ENCODE results near the gene F13A1.

The F13A1 gene

DNA sequence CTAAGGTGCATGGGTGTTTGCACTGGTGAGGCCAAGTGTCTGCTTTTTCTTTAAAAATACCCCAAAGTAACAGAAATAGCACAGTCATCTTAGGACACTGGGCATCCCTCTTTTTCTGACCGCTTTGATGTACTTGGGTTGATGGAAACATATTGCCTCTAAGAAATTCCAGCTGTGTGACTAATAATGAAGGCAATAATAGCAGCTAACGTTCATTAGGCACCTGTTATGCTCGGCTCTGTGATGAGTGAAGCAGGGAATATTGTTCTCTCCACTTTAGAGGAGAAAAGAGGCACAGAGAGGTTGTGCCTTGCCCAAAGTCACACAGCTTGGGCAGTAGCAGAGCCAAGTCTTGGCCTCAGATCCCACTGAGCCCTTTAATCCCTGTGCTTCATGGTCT, 100.7 kb downstream of the F13A1 start:
- WGBS, result 95% methylated on average over 3 of the region's 3 CpGs
- Histone ChIP-seq H3K9ac (ENCODE audit: low read depth, low read length) (no peak overlapping the region), H3K27ac (ENCODE audit: low read depth, low read length) (no peak overlapping the region), H3K4me3 (ENCODE audit: low read length) (no peak overlapping the region), H3K9me3 (ENCODE audit: insufficient read depth, low read depth, low read length) (no peaks in the 10 kb centered on the region), H3K4me1 (ENCODE audit: insufficient read depth, low read length) (no peaks in the 10 kb centered on the region), H3K36me3 (ENCODE audit: insufficient read depth, low read length) (no peaks in the 10 kb centered on the region), H3K27me3 (ENCODE audit: insufficient read depth, low read length) (no peaks in the 10 kb centered on the region)

DNA sequence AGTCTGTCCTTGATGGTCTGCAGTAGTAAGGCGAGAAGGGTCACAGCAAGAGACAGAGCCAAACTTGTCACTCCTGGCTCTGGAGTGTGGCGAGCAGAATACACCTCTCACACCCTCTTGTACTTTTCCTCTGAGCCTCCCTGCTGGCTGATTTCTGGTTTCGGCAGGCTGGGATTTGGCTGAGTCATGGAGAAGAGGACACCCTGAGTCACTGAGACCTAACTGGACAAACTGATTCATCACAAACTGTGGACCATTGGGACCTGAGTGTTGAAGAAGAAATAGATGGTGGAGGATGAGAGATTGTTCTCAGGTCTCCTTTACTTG, 101.7 kb downstream of the F13A1 start:
- WGBS, result 81% methylated on average over 3 of the region's 3 CpGs
- no peaks in the 10 kb centered on the region for H3K4me1 ChIP-seq (ENCODE audit: insufficient read depth, low read length)
- H3K9ac ChIP-seq (ENCODE audit: low read depth, low read length), result no peak overlapping the region
- H3K36me3 ChIP-seq (ENCODE audit: insufficient read depth, low read length), result no peaks in the 10 kb centered on the region
- no peak overlapping the region for H3K27ac ChIP-seq (ENCODE audit: low read depth, low read length)
- H3K27me3 ChIP-seq (ENCODE audit: insufficient read depth, low read length), result no peaks in the 10 kb centered on the region
- no peak overlapping the region for H3K4me3 ChIP-seq (ENCODE audit: low read length)
- H3K9me3 ChIP-seq (ENCODE audit: insufficient read depth, low read depth, low read length), result no peaks in the 10 kb centered on the region

DNA sequence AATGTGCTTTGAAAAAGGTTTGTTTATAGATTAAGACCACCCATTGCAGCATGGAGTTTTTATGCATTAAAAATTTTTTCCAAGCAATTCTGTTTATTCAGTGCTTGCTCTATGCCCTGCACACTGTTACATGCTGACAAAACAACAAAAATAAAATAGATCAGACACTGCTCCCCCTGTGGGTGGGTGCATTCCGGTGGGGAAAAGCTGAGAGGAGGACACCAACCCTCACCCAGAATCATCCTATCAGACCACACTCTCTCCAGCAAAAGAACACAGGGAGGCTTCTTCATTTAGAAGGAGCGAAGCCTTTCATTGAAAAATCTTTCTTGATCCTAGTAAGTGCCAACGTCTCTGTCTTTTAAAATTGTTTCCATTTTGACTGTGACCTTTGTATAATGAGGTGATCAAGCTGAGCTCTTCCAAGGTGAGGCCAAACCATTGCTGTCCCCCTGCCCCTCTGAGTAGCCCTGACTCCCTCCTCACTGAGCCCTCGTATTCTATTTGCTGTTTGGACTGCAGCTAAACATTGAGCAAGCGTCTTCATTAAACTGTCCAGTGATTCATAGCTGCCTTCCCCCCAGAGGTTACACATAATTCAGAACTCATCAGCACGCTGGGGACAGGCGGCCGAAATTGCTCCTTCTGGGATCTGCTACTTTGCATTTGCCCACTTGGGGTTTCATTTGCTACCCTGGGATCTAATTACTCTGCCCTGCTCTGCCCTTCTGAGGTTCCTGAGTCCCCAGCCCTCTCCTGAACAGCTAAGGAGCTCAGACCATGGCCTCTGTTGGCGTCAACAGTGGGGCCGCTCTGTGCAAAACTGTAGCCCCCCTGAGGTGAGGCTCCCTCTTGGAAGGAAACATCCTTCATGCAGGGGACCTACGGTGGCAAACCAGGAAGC, 102.4 kb downstream of the F13A1 start:
- no peaks in the 10 kb centered on the region for H3K27me3 ChIP-seq (ENCODE audit: insufficient read depth, low read length)
- no peaks in the 10 kb centered on the region for H3K36me3 ChIP-seq (ENCODE audit: insufficient read depth, low read length)
- H3K27ac ChIP-seq (ENCODE audit: low read depth, low read length), result no peak overlapping the region
- WGBS, result 82% methylated on average over 11 of the region's 11 CpGs
- H3K4me3 ChIP-seq (ENCODE audit: low read length), result no peak overlapping the region
- H3K4me1 ChIP-seq (ENCODE audit: insufficient read depth, low read length), result no peaks in the 10 kb centered on the region
- H3K9me3 ChIP-seq (ENCODE audit: insufficient read depth, low read depth, low read length), result no peaks in the 10 kb centered on the region
- H3K9ac ChIP-seq (ENCODE audit: low read depth, low read length), result no peak overlapping the region

DNA sequence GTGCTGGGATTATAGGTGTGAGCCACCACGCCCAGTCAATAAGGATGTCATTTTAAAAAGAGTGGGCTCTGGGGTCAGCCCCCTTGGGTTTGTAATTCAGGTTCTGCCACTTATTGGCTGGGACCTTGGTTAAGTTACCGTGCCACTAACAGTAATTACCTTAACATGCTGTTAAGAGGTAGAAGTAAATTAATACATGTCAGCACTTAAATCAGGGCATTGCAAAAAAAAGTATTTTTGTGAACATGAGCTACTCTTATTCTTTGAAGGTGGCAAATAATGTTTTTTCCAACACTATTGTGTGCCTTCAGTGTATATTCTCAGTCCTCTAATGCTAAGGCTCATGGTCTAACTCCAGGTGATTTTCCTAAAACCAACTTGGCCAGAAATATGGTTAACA, 109.5 kb downstream of the F13A1 start:
- Histone ChIP-seq H3K9ac (ENCODE audit: low read depth, low read length) (no peak overlapping the region), H3K4me1 (ENCODE audit: insufficient read depth, low read length) (no peaks in the 10 kb centered on the region), H3K9me3 (ENCODE audit: insufficient read depth, low read depth, low read length) (peaks cover 14% of the 10 kb centered on the region), H3K27ac (ENCODE audit: low read depth, low read length) (no peak overlapping the region), H3K36me3 (ENCODE audit: insufficient read depth, low read length) (no peaks in the 10 kb centered on the region), H3K27me3 (ENCODE audit: insufficient read depth, low read length) (no peaks in the 10 kb centered on the region), H3K4me3 (ENCODE audit: low read length) (no peak overlapping the region)
- WGBS, result 100% methylated on average over 2 of the region's 2 CpGs

DNA sequence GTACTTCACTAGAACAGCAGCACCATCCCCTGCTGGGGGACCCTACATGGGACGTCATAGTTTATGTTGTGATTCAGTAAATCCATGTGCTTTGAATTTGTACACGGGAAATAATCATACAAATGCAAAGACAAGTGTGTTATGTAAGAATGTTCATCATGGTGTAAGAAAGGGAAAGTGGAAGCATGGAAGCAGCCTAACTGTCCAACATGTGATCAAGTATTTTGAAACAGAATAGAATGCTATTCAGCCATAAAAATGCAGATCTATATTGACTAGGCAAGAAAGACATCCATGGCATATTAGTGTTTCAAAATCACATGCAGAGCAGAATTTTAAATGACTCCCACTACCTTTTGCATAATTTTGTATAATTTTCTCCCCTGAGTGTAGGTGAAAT, 117.6 kb downstream of the F13A1 start:
- H3K9me3 ChIP-seq (ENCODE audit: insufficient read depth, low read depth, low read length), result no peaks in the 10 kb centered on the region
- H3K36me3 ChIP-seq (ENCODE audit: insufficient read depth, low read length), result no peaks in the 10 kb centered on the region
- no peak overlapping the region for H3K27ac ChIP-seq (ENCODE audit: low read depth, low read length)
- no peak overlapping the region for H3K4me3 ChIP-seq (ENCODE audit: low read length)
- H3K4me1 ChIP-seq (ENCODE audit: insufficient read depth, low read length), result no peaks in the 10 kb centered on the region
- no peak overlapping the region for H3K9ac ChIP-seq (ENCODE audit: low read depth, low read length)
- H3K27me3 ChIP-seq (ENCODE audit: insufficient read depth, low read length), result no peaks in the 10 kb centered on the region
- WGBS, result 85% methylated on average over 2 of the region's 2 CpGs

DNA sequence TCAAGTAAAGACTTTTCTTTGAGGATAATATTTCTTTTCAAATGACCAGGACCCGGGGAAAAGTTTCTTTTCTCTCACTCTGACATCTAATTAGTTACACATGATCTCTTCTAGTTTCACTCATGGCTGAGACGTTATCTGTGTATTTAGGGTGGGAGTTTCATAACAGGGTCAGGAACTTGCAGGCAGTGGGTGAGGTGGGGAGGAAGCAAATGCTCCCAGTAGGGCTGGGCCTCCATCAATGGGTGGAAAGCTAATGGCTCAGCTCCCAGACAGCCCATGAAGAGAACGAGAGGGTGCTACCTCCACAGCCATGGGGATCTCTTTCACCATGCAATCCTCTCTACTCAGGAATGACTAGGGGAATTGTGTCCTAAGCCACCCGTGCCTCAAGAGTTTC, 119.3 kb downstream of the F13A1 start:
- Histone ChIP-seq H3K27me3 (ENCODE audit: insufficient read depth, low read length) (no peaks in the 10 kb centered on the region), H3K4me1 (ENCODE audit: insufficient read depth, low read length) (no peaks in the 10 kb centered on the region), H3K9ac (ENCODE audit: low read depth, low read length) (no peak overlapping the region), H3K36me3 (ENCODE audit: insufficient read depth, low read length) (no peaks in the 10 kb centered on the region), H3K4me3 (ENCODE audit: low read length) (no peak overlapping the region), H3K9me3 (ENCODE audit: insufficient read depth, low read depth, low read length) (no peaks in the 10 kb centered on the region), H3K27ac (ENCODE audit: low read depth, low read length) (no peak overlapping the region)
- 87% methylated on average over 4 of the region's 4 CpGs for WGBS

DNA sequence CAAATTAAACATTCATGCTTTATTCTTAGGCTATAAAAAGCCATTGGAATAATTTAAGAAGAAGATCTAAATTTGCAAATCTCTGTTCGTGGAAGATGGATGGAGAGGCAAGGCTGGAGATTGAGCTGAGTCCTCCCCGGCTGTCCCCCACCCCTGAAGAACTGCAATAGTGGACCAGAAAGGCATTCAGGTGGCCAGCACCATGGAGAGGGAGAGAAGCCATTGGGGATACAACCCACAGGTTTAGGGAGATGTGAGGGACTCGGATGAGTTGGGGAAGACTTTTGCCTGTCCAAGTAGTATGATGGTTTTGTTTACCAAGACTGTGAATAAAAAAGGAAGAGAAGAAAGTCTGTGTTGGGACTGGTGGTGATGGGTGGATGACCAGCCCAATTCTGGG, 120.8 kb downstream of the F13A1 start:
- Histone ChIP-seq H3K27ac (ENCODE audit: low read depth, low read length) (no peak overlapping the region), H3K36me3 (ENCODE audit: insufficient read depth, low read length) (no peaks in the 10 kb centered on the region), H3K9me3 (ENCODE audit: insufficient read depth, low read depth, low read length) (no peaks in the 10 kb centered on the region), H3K4me3 (ENCODE audit: low read length) (no peak overlapping the region), H3K4me1 (ENCODE audit: insufficient read depth, low read length) (no peaks in the 10 kb centered on the region), H3K9ac (ENCODE audit: low read depth, low read length) (no peak overlapping the region), H3K27me3 (ENCODE audit: insufficient read depth, low read length) (no peaks in the 10 kb centered on the region)
- WGBS, result 88% methylated on average over 3 of the region's 3 CpGs

DNA sequence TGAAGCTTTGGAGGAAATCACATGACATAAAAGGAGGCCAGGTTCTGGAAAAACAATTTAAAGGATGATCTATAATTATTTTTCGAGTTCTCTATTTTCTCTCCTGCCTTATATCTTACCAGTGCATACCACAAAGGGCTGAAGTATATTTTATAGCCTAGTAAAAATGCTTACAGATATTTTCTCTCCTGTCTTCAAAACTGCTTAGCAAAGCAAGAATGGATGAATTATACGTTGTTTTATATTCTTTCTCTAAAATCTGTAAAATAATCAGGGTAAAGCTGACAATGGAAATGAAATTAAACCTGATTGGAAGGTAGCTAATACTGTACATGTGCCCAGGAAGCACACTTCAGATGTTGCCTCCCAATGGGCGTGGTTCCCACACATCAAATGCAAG, 123.7 kb downstream of the F13A1 start:
- H3K4me3 ChIP-seq (ENCODE audit: low read length), result no peak overlapping the region
- H3K4me1 ChIP-seq (ENCODE audit: insufficient read depth, low read length), result no peaks in the 10 kb centered on the region
- no peaks in the 10 kb centered on the region for H3K36me3 ChIP-seq (ENCODE audit: insufficient read depth, low read length)
- H3K27me3 ChIP-seq (ENCODE audit: insufficient read depth, low read length), result no peaks in the 10 kb centered on the region
- no peaks in the 10 kb centered on the region for H3K9me3 ChIP-seq (ENCODE audit: insufficient read depth, low read depth, low read length)
- no peak overlapping the region for H3K9ac ChIP-seq (ENCODE audit: low read depth, low read length)
- 93% methylated on average over 1 of the region's 3 CpGs for WGBS
- no peak overlapping the region for H3K27ac ChIP-seq (ENCODE audit: low read depth, low read length)

DNA sequence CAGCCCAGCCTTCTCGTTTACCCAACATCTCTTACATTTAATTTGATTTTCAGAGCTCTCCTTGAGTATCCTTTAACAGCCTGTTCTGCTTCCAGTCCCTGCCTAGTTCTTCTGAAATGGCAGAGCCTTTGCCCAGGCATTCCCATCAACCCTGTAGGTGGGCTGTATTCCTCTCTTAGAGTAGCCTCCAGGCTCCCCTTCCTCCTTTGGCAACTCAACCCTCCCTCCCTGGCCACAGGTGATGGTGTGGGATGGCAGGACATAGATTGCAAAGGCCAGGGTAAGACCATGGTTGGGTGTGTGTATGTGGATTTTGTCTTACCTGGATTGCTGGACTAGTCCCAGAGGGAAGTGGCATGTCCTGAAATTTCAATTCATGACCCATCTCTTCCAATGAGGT, 125.4 kb downstream of the F13A1 start:
- no peaks in the 10 kb centered on the region for H3K9me3 ChIP-seq (ENCODE audit: insufficient read depth, low read depth, low read length)
- no peak overlapping the region for H3K9ac ChIP-seq (ENCODE audit: low read depth, low read length)
- 94% methylated on average over 1 of the region's 1 CpG for whole genome bisulfite sequencing
- H3K36me3 ChIP-seq (ENCODE audit: insufficient read depth, low read length), result no peaks in the 10 kb centered on the region
- no peak overlapping the region for H3K4me3 ChIP-seq (ENCODE audit: low read length)
- H3K27me3 ChIP-seq (ENCODE audit: insufficient read depth, low read length), result no peaks in the 10 kb centered on the region
- H3K27ac ChIP-seq (ENCODE audit: low read depth, low read length), result no peak overlapping the region
- no peaks in the 10 kb centered on the region; the same call in 1 of the 2 replicates for H3K4me1 ChIP-seq (ENCODE audit: insufficient read depth, low read length)

DNA sequence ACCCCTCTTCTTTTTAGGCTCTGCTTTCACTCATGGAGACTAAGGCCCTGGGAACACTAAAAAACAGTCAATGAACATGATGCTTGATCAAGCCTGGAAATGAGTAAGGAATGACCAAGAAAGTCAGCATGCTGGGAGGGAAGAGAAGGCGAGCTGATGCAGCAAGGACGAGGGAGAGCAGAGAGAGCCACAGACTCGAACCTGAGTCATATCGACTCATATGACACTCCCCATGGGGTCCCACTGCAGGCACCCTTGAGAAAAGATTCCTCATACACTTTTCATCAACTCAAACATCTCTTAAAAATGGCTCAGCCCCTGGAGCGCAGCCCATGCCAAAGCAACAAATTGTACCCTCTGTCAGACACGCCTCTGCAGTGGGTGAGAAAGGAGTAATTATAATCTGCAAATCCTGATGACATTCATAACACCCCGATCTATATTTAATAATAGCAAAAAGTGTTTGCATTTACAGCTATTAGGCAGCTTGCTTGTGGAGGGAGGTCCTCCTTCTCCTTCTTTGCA, 127.2 kb downstream of the F13A1 start:
- no peaks in the 10 kb centered on the region for H3K9me3 ChIP-seq (ENCODE audit: insufficient read depth, low read depth, low read length)
- H3K36me3 ChIP-seq (ENCODE audit: insufficient read depth, low read length), result no peaks in the 10 kb centered on the region
- no peaks in the 10 kb centered on the region; the same call in 1 of the 2 replicates for H3K4me1 ChIP-seq (ENCODE audit: insufficient read depth, low read length)
- no peak overlapping the region for H3K9ac ChIP-seq (ENCODE audit: low read depth, low read length)
- 82% methylated on average over 5 of the region's 7 CpGs for WGBS
- no peaks in the 10 kb centered on the region for H3K27me3 ChIP-seq (ENCODE audit: insufficient read depth, low read length)
- H3K4me3 ChIP-seq (ENCODE audit: low read length), result no peak overlapping the region
- no peak overlapping the region for H3K27ac ChIP-seq (ENCODE audit: low read depth, low read length)

DNA sequence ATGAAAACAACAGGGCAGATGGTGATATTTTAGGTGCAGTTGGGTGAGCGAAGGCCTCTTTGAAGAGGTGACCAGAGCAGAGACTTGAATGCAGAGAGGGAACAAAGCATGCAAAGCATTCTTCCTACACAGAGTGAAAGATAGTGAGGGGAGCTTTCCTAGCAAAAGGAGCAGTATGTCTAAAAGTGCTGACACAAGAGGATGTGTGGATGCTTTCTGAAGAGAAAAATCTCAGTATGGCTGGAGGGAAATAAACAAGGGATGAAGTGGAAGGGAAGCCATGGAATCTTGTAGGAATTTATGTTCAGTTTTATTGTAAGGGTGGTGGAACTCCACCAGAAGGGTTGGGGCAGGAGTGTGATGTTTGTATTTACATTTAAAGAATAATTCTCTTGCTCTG, 128.6 kb downstream of the F13A1 start:
- Histone ChIP-seq H3K27ac (ENCODE audit: low read depth, low read length) (no peak overlapping the region), H3K9ac (ENCODE audit: low read depth, low read length) (no peak overlapping the region), H3K36me3 (ENCODE audit: insufficient read depth, low read length) (no peaks in the 10 kb centered on the region), H3K4me1 (ENCODE audit: insufficient read depth, low read length) (no peaks in the 10 kb centered on the region; the same call in 1 of the 2 replicates), H3K9me3 (ENCODE audit: insufficient read depth, low read depth, low read length) (no peaks in the 10 kb centered on the region), H3K27me3 (ENCODE audit: insufficient read depth, low read length) (no peaks in the 10 kb centered on the region), H3K4me3 (ENCODE audit: low read length) (no peak overlapping the region)
- whole genome bisulfite sequencing, result 93% methylated on average over 1 of the region's 1 CpG
